ENCODE measurements around the gene RPA3.

The RPA3 gene

GRCh38 chr7:7630626-7631329, 87.6 kb downstream of the RPA3 start:
- no peak for DNase-seq (ENCODE audit: low spot score)
- no peak for TF ChIP-seq CTCF (IDR thresholded peaks at IDR 0.05)
- Histone ChIP-seq H3K4me3 (no peak overlapping the region), H3K27ac (no peak overlapping the region)

DNA sequence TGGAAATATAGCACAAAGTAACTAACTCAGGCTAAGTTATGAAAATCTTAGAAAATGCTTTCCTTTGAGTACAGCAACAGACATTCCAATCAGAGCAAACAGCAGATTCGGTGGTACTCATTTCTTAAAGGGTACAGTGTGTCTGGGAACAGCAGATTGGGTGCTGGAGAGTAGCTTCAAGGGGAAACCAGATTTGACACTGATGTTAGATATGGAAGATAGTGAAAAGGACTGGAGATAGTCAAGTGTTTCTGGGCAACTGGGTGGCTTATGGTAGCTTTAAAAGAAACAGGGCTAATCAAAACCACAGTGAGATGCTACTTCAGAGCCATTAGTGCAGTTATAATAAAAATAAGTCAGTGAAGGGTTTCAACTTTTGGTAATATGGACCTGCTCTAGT, 89.9 kb downstream of the RPA3 start:
- TF ChIP-seq CTCF (IDR thresholded peaks at IDR 0.05), result no peak
- DNase-seq (ENCODE audit: low spot score), result no peak
- Histone ChIP-seq H3K4me3 (no peak overlapping the region), H3K27ac (no peak overlapping the region)

GRCh38 chr7:7620644-7621210, 97.7 kb downstream of the RPA3 start:
- DNase-seq (ENCODE audit: low spot score), result no peak
- H3K4me3 ChIP-seq, result no peak overlapping the region
- H3K27ac ChIP-seq, result no peak overlapping the region
- TF ChIP-seq CTCF (IDR thresholded peaks at IDR 0.05), result no peak

- no peak overlapping the region for H3K27ac ChIP-seq
Observed at GRCh38 chr7:7620236-7620635, 98.2 kb downstream of the RPA3 start.

GRCh38 chr7:7618410-7618809, 100.0 kb downstream of the RPA3 start:
- no peak for TF ChIP-seq CTCF (IDR thresholded peaks at IDR 0.05)
- Histone ChIP-seq H3K27ac (no peak overlapping the region), H3K4me3 (no peak overlapping the region)
- DNase-seq (ENCODE audit: low spot score), result no peak

More at GRCh38 chr7:7620236-7620635, 98.2 kb downstream of the RPA3 start:
- H3K4me3 ChIP-seq, result no peak overlapping the region
- DNase-seq (ENCODE audit: low spot score), result no peak
- TF ChIP-seq CTCF (IDR thresholded peaks at IDR 0.05), result no peak

GRCh38 chr7:7617550-7617949, 100.9 kb downstream of the RPA3 start:
- no peak overlapping the region for H3K4me3 ChIP-seq
- no peak for DNase-seq (ENCODE audit: low spot score)
- H3K27ac ChIP-seq, result no peak overlapping the region
- TF ChIP-seq CTCF (IDR thresholded peaks at IDR 0.05), result no peak
